Heart left ventricle (tissue), 16 donors: ENCODE results near the gene TAOK1. TPM values are rescaled to one million over a fixed set of nuclear protein-coding genes. Genes with fewer than 3 reads are reported as not detected.

Experiments
- ATAC-seq, 4 donors: fragments of 200-7000 bp; cut with Tn5 transposase; one replicate each; pipeline ENCODE4 v1.9.1; 2020 to 2022; ENCODE audit warnings: moderate library complexity in 4 of 4, mild to moderate bottlenecking in 3 of 4, moderate number of reproducible peaks in 1 of 4
- DNase-seq, 5 donors: peaks; one replicate each; pipeline ENCODE4 v3.0.0-alpha.2; 2020
- H3K27ac ChIP-seq, 12 donors: fragments of 200-600 bp; sonication (generic) in 4 of 12; one replicate each; pipeline versions ENCODE4 v1.5.0 to v1.8.0; 2016 to 2022; ENCODE audit warnings: mild to moderate bottlenecking in 2 of 12
- H3K27me3 ChIP-seq, 9 donors: fragments of 200-600 bp; sonication (generic) in 2 of 9; one replicate each; pipeline versions ENCODE4 v1.5.1 to v1.8.0; 2016 to 2022; ENCODE audit warnings: mild to moderate bottlenecking in 3 of 9
- H3K36me3 ChIP-seq, 9 donors: fragments of 200-600 bp; sonication (generic) in 2 of 9; one replicate each; pipeline versions ENCODE4 v1.5.0 to v1.8.0; 2018 to 2022; ENCODE audit warnings: mild to moderate bottlenecking in 2 of 9
- H3K4me1 ChIP-seq, 12 donors: fragments of 200-600 bp; sonication (generic) in 4 of 12; one replicate each; pipeline versions ENCODE4 v1.5.0 to v1.8.0; 2016 to 2022; ENCODE audit warnings: mild to moderate bottlenecking in 3 of 12
- H3K4me3 ChIP-seq, 12 donors: fragments of 200-600 bp; sonication (generic) in 4 of 12; one replicate each; pipeline versions ENCODE4 v1.5.0 to v1.8.0; 2017 to 2022; ENCODE audit warnings: mild to moderate bottlenecking in 9 of 12, moderate library complexity in 4 of 12
- H3K9me3 ChIP-seq, 12 donors: fragments of 200-600 bp; sonication (generic) in 4 of 12; one replicate each; pipeline versions ENCODE4 v1.5.0 to v1.8.0; 2016 to 2022; ENCODE audit warnings: mild to moderate bottlenecking in 1 of 12
- POLR2A ChIP-seq, 2 donors: fragments of 450-650 bp; IDR thresholded peaks; one replicate each; pipeline ENCODE4 v1.6.1; 2017; ENCODE audit warnings: antibody characterized with exemption in 2 of 2, mild to moderate bottlenecking in 2 of 2, moderate library complexity in 2 of 2
- WGBS, 4 donors: extraction: QIAGEN DNeasy Blood & Tissue Kit in 2 of 4; methylation state at CpG; one replicate each; pipeline versions ENCODE4 v1.1.5 to v1.1.7; 2013 to 2018; 5-methylcytosine and 5-hydroxymethylcytosine counted together
- intact Hi-C, 10 donors: fragments of 100-400 bp; cut with DNase I; formaldehyde crosslinking; loops; one replicate each; pipeline versions ENCODE4 v1.11.1 to v1.14.2; 2022
- polyA plus RNA-seq, 2 donors: library from polyadenylated mRNA; stranded (reverse); fragments of 200-250 nt; gene quantifications; one replicate each; pipeline ENCODE4 v1.2.3, GENCODE V29; 2013
- total RNA-seq, 9 donors: library from RNA; depleted of rRNA in 2 of 9; stranded (reverse); fragments of >200 nt in 2 of 9; fragmentation: NEBNext Ultra II Directional in 3 of 9; extraction: Animal tissue kit (Norgen Biotek cat#: 25700) in 3 of 9; gene quantifications; one replicate each; pipeline versions ENCODE4 v1.1.0 to v1.2.4, GENCODE V29; 2016 to 2023
- TF ChIP-seq, protein P1 (sequence below), 12 donors: fragments of 200-600 bp; sonication (generic) in 4 of 12; IDR thresholded peaks; one replicate each; pipeline versions ENCODE4 v1.5.0 to v1.8.0; 2018 to 2022; ENCODE audit warnings: antibody characterized with exemption in 12 of 12, mild to moderate bottlenecking in 5 of 12
- donor health status: ischemic (EF 13 %, LVEDD 7.1; RV severe dilation, severe dysfunction).
- donor health status: healthy with polysubstance abuse.
- donor health status: DM: no; HTN: yes; CAD: no.
- donor health status: DM: no; HTN: no; CAD: no.
- donor health status: ischemic (EF 25% LVEDD 6.9; RV normal size, moderate dysfunction).
- donor health status: ischemic (EF 25% LVEDD 5.7; RV mildly dilated, moderate dysfunction).
- donor health status: healthy.
- donor health status: DM: yes; HTN: yes; CAD: no.
- donor health status: ischemic (EF 35%, LVEDD 5.7; RV mildly dilated, moderate dysfunction).
- donor health status: nonischemic (EF 11% LVEDD 7.7; RV severe dilation, severe dysfunction).
- donor health status: DM: yes; HTN: yes; CAD: no.
- donor health status: PGD.
- donor health status: ischemic (EF 29% LVEDD 5.4; RV normal size, mild dysfunction).
- donor health status: nonischemic (EF 23%, LVEDD 6.1; RV moderate dilation, normal function).

TAOK1 gene
- total and polyA plus RNA-seq, 11 donors, result 9.2 to 81.2 (median 59.0) TPM

DNA sequence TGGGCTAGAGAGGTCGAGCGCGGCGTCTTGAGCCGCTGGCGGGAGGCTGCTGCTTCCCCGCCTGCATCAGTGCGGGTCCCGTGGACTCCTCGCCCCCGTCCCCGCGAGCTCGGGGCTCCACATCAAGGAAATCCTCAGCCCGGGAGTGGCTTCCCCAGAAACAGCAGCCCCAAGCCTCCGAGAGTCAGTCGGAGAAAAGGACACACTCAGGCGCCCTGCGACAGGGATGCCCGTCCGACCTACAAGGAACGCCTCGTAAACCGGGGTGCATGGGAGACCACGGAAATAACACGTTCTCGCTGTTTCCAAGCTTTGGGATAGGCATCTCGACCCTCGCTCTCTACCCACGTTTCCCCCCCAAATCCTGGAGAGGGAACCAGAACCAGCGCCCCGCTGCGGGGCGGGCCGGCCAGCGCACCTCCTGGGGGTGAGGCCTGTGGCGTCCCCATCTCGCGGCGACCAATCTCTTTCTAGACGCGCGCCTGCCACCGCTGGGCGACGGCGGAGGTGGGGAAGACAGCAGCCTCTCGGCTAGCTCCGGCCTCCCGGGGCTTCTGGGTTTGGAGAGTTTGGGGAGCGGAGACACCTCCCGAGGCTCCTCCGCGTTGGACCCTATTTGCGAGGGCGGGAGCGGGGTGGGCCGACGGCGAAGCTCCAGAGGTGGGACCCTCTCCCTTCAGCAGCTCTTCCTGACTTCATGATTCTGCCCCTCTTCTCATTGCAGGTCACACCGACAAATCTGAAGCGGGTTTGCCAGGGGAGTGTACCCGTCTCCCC lies 177.6 kb downstream of the TAOK1 start:
- peak overlapping the region; percentile 66 to 86 (median 81) for H3K4me3 ChIP-seq
- H3K36me3 ChIP-seq, result no peaks in the 10 kb centered on the region
- H3K27me3 ChIP-seq, result no peaks in the 10 kb centered on the region
- 0 to 1% (median 0%) methylated on average over 26 to 63 of the region's 63 CpGs for WGBS, 4 donors
- intact Hi-C loops, result loop anchor here in 2 of 10 donors (2.0 to 10.0 kb wide), 3 partner anchors 21 to 917 kb away; partner anchors contain the start of gene GIT1 (in 1 of the 2)
- no peak for TF ChIP-seq POLR2A (IDR thresholded peaks at IDR 0.05)
- TF ChIP-seq, protein P1, sequence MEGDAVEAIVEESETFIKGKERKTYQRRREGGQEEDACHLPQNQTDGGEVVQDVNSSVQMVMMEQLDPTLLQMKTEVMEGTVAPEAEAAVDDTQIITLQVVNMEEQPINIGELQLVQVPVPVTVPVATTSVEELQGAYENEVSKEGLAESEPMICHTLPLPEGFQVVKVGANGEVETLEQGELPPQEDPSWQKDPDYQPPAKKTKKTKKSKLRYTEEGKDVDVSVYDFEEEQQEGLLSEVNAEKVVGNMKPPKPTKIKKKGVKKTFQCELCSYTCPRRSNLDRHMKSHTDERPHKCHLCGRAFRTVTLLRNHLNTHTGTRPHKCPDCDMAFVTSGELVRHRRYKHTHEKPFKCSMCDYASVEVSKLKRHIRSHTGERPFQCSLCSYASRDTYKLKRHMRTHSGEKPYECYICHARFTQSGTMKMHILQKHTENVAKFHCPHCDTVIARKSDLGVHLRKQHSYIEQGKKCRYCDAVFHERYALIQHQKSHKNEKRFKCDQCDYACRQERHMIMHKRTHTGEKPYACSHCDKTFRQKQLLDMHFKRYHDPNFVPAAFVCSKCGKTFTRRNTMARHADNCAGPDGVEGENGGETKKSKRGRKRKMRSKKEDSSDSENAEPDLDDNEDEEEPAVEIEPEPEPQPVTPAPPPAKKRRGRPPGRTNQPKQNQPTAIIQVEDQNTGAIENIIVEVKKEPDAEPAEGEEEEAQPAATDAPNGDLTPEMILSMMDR (IDR thresholded peaks at IDR 0.05), result peak in 11 of 12 donors; percentile 6 to 58 (median 33)
- H3K4me1 ChIP-seq, result peaks cover 5 to 65% (median 35%) of the 10 kb centered on the region in 12 donors
- H3K27ac ChIP-seq, result peak overlapping the region; percentile 59 to 93 (median 88)
- DNase-seq (peak; percentile 58 to 84 (median 73)), ATAC-seq (peak; percentile 37 to 69 (median 41))
- no peaks in the 10 kb centered on the region for H3K9me3 ChIP-seq

DNA sequence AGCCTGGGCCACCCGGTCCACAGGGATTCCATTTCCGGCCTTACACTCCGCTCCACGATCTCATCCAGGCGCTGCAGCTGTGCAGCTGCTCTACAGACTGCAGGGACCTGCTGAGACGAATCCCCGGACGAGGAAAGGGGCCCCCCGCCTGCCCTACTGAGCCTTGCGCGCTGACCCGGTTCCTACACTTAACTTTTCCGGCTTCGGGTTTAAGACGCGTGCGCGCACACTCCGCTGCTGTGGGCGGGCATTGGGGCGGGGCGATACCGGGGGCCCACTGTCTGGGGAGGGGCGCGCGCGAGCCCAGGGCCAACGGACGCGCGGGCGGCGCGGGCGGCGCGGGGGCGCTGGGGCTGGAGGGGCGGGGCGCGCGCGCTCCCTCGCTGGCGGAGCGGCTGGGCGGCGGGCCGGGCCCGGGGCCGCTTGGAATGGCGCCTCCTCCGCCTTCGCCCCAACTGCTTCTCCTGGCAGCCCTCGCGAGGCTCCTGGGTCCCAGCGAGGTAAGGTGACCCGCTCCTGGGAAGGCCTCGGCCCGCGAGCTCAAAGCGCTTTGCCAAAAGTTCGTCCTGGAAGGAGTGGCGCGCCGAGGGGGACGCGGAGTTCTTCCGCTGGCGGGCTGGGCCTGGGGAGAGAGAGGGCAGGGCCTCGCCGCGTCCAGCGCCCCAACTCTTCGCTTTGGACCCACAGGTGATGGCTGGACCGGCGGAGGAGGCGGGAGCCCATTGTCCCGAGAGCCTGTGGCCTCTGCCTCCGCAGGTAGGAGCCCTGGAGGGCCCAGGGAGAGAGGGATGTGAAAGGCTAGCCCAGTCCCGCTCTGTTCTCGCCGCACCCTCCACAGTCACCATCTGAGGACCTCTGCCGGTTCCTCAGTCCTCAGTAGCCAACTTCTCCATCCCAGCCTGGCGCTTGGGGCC lies 178.4 kb downstream of the TAOK1 start, which contains the start of gene TP53I13:
TP53I13 (plus strand) TSS at position 371 of the 914 bp plus-strand sequence; CDS start at position 429, 58 bp downstream.
- Histone ChIP-seq H3K4me1 (peaks cover 5 to 71% (median 41%) of the 10 kb centered on the region in 12 donors), H3K27me3 (no peaks in the 10 kb centered on the region), H3K9me3 (no peaks in the 10 kb centered on the region), H3K4me3 (peak within 1 kb of the TSS; percentile 66 to 86 (median 81)), H3K36me3 (peaks cover 0 to 5% (median 1%) of the 10 kb centered on the region in 9 donors), H3K27ac (peak within 1 kb of the TSS; percentile 66 to 93 (median 88))
- ATAC-seq, result peak; percentile 63 to 83 (median 72)
- WGBS, 4 donors, result 1 to 4% (median 1%) methylated on average over 19 to 85 of the region's 85 CpGs
- TF ChIP-seq, protein P1 (IDR thresholded peaks at IDR 0.05), result no peak
- peak in 1 of 2 donors; percentile 83 for TF ChIP-seq POLR2A (IDR thresholded peaks at IDR 0.05)
- DNase-seq, result peak; percentile 88 to 94 (median 92)
- intact Hi-C loops, result loop anchor here in 2 of 10 donors (2.0 to 10.0 kb wide), 3 partner anchors 20 to 916 kb away; partner anchors contain the start of gene GIT1 (in 1 of the 2)

DNA sequence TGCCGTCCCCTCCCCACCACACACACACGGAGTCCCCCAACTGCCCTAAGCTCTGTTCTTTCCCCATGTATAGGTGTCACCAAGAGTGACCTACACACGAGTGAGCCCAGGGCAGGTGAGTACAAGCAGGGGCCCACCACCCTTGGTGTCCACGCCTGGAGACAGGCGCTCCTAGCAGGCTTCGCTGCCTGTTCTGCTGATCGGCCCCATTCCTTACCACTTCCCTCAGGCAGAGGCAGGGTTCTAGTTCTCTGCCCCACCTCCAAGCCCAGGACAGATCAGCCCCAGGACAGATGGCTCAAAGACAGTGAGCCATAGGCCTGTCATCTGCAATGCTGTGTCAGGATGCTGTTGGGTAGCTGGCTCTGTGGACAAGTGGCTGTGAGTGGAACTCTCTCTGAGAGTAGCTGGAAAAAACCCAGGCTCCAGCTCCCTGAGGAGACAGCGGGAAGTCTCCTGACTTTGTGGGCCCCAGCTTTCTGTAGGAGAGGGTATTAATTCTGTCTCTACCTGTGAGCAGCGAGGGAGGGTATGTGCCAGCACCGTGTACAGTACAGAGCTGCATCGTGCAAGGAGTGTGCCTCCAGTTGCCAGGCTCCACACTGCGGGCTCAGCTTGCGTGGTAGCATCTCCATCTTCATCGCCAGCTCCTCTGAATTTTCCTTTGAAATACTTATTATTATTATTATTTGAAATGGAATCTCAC lies 179.2 kb downstream of the TAOK1 start:
- peaks cover 5 to 71% (median 41%) of the 10 kb centered on the region in 12 donors for H3K4me1 ChIP-seq
- intact Hi-C loops, result loop anchor here in 2 of 10 donors (2.0 to 10.0 kb wide), 3 partner anchors 19 to 915 kb away; partner anchors contain the start of gene GIT1 (in 1 of the 2)
- no peaks in the 10 kb centered on the region for H3K9me3 ChIP-seq
- DNase-seq (peak in 3 of 5 donors; percentile 10 to 28 (median 20)), ATAC-seq (no peak)
- H3K27me3 ChIP-seq, result no peaks in the 10 kb centered on the region
- peak overlapping the region; percentile 66 to 93 (median 88) for H3K27ac ChIP-seq
- peak overlapping the region; percentile 49 to 86 (median 81) for H3K4me3 ChIP-seq
- WGBS, 4 donors, result 59 to 75% (median 64%) methylated on average over 13 to 14 of the region's 14 CpGs
- H3K36me3 ChIP-seq, result peaks cover 0 to 13% (median 9%) of the 10 kb centered on the region in 9 donors
- no peak for TF ChIP-seq POLR2A (IDR thresholded peaks at IDR 0.05)
- TF ChIP-seq, protein P1 (IDR thresholded peaks at IDR 0.05), result no peak
